SIG-M5 (cell line): ENCODE measurements around the gene DCDC1.

Experiments used
- DNase-seq: peaks from one replicate; lab custom pipeline; 2025; lab: John Stamatoyannopoulos, UW

DCDC1 gene

DNA sequence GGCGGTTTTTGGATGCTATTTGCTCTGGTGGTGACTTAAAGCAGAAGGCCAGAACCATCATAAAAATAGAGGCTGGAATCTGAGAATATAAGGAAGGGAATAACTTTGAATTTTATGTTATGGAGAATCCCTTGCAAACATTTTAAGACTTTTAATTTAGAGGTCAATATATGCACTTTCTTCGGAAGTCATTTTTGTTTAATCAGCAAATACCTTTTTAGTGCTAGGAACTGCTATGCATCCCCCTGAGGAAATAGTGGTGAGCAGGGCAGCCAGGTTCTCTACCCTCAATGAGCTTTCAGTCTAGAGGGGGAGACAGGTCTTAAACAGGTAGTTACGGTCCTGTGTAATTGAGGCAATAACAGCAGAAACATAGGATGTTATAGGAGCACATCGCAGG, 516.9 kb downstream of the DCDC1 start:
- no peak for DNase-seq

DNA sequence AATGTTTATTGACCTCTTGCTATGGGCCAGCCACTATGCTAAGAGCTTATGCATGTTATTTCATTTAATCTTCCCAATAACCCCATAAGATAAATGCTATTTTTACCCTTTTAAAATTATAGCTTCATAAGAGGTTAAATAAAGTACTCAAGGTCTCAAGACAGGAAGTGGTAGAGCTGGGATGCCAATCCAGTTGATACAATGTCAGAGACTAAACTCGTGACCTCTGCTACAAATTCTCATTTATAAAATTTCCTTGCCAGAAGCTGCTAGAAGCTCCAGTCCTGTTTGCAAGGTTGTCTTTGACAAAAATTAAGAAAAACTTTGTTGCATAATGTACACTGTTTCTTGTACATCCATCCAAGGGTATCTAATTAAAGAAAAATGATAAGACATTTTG, 517.4 kb downstream of the DCDC1 start:
- DNase-seq = no peak

DNA sequence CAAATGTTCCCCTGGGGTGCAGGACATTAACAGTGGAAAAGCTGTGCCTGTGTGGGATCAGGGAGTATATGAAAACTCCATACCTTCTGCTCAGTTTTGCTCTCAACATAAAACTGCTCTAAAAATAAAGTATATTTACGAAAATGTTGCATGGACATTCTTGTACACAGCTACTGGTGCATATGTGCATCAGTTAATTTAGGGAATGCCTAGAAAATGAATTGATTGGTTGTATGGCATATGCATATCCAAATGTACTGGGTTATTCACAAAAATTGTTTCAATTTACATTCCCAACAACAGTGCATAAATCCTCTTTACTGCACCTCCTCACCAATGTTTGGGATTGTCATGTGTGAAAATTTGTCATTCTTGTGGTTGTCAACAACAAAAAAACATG, 532.3 kb downstream of the DCDC1 start:
- no peak for DNase-seq

DNA sequence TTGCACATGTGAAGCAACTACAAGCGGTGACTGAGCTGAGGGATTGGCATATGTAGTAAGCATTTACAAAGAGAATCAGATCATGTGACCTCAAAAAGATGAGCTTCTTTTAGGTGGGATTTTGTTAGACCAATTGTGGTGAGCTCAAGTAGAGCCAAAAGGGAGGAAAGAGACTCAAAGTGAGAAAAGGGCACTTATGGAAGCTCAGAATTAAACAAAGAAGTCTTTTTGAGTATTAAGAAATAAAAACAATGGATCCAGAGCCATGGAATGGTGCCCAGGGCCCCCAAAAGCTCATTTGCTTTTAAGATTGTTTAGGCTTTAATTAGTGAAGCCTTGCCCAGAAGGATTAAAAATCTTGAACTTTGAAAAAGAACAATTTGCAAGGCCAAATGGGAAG, 536.7 kb downstream of the DCDC1 start:
- DNase-seq = no peak

DNA sequence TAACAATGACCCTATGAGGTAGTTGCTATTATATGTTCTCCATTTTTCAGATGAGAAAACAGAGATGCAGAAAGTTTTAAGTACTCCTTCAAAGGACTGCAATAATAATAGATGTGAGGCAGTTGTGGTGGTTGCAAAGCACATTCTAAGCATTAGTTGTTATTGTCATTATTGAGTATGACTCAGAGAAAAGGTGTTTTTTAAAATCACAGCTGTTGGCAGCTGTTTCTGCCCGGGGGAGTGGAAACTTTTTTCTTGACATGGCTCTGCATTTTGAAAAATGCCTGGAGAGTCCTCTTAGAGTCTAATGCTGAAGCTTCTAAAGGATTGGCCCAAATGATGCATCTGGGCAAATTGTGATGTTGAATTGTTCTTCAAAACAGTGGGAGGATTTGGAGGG, 538.9 kb downstream of the DCDC1 start:
- no peak for DNase-seq

DNA sequence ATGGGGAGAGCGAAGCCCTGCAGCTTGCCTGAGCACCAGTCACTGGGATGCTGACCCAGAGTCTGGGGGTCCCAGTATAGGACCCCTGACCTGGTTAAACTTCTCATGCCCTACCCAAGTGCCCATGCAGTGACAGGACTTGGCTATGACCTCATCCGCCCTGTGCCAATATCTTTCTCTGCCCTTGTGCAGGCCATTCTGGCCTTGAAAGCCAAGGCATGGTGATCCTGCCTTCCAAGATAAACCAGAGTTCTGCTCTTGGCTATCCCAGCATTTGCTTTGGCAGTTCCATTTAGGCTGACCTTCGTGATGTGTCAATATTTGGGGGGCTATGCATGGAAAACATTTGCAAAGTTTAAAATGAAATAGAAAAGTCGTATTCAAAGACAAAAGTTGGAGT, 542.6 kb downstream of the DCDC1 start:
- no peak for DNase-seq

DNA sequence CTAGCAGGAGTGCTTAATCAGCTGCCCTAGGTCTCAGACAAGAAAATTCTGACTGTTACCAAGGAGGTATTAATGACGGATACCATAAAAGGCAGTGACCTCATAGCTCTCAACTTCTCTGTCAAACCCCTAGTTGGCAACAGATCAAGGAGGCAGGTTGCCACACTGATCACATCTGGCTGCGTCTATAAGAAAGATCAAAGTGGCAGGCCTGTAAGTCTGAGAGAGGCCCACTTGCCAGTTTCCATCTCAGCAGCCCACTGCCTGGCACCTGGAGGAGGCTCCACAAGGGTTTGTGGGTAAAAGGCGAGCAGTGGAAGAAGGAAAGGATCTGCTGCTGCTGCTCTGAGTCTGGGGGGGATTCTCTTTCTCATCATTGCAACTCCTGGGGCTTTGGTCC, 543.8 kb downstream of the DCDC1 start:
- DNase-seq = no peak

DNA sequence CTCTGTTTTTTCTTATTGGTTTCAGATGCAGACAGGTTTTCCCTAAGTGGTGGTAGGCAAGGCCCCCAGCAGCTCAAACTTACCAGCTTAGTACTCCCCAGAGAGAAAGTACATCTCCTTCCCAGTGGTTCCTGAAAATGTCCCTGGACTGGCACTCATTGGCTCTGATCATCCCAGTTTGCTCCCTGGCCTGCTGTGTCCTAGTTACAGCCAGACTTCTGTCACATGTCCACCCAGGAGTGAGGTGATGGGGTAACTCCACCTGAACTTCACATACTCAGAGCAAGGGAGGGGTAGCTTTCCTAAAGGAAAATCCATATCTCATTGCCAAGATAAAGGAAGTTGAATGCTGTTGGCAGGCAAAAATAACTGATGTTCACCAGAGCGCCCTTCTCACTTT, 546.4 kb downstream of the DCDC1 start:
- no peak for DNase-seq

DNA sequence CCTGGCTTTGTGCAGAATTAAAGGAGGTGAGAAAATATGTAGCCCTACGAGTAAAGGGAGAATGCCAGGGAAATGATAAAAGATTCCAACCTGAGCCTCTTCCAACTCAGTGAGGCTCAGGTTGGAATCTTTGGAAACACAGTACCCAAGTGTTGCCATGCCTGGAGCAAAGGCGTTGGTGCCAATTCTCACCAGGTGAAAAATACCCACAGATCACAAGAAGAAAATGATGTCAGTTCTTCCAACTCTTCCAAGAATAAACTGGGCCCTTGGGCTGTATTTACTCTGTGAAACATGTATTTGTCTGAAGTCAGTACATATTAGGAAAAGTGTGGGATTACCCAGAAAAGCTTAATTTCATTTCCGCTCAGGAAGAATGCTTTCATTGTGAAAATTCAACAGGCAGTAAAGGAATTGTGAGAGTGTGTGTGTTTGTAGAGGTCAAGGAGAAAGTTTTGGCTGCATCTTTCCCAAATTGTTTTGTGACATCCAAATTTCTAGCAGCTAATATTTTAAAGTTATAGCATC, 548.0 kb downstream of the DCDC1 start:
- DNase-seq = no peak

DNA sequence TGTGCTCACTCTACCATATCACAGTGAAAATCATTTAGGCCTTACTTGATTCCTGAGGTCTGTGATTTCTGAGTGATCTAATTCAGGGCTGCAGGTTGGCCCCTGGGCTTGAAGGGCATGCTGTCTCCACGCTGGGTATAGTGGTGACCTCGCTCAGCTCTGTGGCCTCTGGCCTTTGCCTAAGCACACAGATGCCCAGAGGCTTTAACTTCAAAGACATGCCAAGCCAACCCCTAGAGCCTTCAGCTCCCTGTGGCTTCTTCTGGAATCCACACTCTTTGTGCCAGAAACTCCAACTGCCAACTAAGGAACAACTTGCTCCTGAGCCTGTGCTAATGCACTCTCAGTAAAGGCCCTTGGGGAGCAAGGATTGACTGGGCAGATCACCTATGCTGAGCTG, 550.8 kb downstream of the DCDC1 start:
- DNase-seq = no peak

DNA sequence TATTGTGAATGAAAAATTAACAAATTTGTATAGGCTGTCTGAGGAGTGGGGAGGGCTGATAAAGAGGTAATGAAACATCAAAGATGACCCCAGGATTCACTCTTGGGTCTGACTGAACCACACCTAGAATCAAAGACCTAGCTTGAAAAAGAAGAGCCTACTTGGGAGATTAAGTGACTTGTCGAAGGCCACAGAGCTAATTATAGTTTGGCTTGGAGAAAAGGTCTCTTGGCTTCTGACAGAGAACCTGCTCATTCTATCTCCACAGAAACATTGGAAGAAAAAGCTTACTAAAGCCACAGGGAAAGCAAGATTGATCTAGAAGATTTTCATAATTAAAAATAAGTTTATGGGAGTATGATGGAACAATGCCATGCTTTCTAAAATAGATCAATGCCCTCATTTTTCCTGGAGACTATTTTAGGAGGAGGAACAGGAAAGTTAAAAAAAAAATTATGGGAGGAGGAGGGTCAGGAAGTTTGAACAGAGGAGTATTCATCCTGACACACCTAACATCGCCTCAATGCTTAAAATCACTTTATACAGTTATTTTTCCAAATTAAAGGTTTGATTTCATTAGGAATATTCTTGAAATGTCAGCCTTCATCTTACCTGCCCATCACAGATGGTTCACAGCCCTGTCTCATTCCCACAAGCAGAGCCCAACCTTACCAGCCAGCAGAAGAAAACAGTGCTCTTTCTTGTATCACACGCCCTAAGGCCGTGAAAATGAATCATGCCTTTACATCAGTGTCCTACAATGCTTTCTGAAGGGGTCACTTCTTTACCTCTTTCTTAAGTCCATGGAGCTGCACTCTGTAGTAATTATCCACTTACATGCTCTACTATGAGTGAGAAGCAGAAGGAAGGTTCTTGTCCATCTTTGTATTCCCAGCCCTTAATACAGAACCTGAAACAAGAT, 552.3 kb downstream of the DCDC1 start:
- no peak for DNase-seq

DNA sequence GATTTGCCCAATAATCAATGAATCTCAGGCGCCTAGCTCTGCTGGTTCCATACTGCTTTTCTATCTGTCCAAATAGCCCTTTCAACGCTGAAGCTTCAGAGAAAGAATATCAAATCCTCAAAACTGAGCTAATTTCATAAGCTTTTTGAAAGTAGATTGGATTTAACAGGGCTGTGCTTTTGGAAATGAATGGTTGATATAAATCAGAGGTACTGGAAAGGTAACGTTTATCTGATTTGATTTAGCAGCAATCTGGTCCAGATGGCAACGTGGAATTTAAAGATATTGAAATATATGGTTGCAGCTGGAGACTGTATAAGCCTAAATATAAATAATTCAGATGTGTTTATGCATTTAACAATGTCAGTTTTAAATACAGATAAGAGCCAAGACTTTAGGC, 553.9 kb downstream of the DCDC1 start:
- DNase-seq = no peak

DNA sequence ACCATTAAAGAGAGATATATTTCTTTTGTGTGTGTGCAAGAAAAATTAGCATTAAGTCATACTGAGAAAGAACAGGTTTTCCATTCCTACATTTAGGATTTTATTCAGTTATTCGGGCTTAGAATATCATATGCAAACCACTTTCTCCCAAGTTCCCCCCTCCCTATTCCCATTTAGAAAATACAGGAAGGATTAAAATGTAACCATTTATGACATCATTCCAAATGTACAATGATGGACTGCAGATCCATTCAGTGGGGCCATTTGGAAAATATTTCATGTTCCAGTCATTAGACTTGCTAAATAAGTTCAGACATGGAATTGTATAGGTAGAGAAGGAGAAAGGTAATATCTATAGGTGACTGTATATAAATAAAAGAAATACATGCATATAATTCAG, 554.8 kb downstream of the DCDC1 start:
- DNase-seq = no peak
